HCT116 (cell line): ENCODE results near the gene PCBP3.

ENCODE experiments used
- CTCF ChIP-seq, 3 experiments: fragments of 200-600 bp in 1 of 3; sonication (generic) in 1 of 3; IDR thresholded peaks in 2 of 3; conservative IDR thresholded peaks in 1 of 3; 2 replicates each; pipeline ENCODE4 v1.5.1; 2012 to 2017; ENCODE audit warnings: low read depth in 2 of 3, low read length in 2 of 3, antibody characterized with exemption in 1 of 3, borderline replicate concordance in 1 of 3, control low read depth in 1 of 3, mild to moderate bottlenecking in 1 of 3, mixed read lengths in 1 of 3, mixed run types in 1 of 3, moderate library complexity in 1 of 3; ENCODE audit not compliant: insufficient read depth in 1 of 3
- EGR1 ChIP-seq: IDR thresholded peaks from 2 replicates; pipeline ENCODE4 v1.6.1; 2012; ENCODE audit warnings: low read depth
- ELF1 ChIP-seq: IDR thresholded peaks from 2 replicates; pipeline ENCODE4 v1.6.1; 2012; ENCODE audit warnings: low read depth, borderline replicate concordance
- EZH2 ChIP-seq: fragments of 200-600 bp; sonication (generic); IDR thresholded peaks from 2 replicates; pipeline ENCODE4 v1.6.1; 2017; ENCODE audit warnings: antibody characterized with exemption, mixed run types
- EZH2phosphoT487 ChIP-seq: fragments of 200-600 bp; IDR thresholded peaks from 2 replicates; pipeline ENCODE4 v1.6.1; 2018; ENCODE audit warnings: antibody characterized with exemption, borderline replicate concordance
- MAX ChIP-seq: IDR thresholded peaks from 2 replicates; pipeline ENCODE4 v1.6.1; 2012
- POLR2A ChIP-seq: IDR thresholded peaks from 2 replicates; pipeline ENCODE4 v1.7.0; 2011; ENCODE audit warnings: borderline replicate concordance; ENCODE audit not compliant: insufficient read depth, insufficient read length; ENCODE audit errors: extremely low read depth
- SP1 ChIP-seq: IDR thresholded peaks from 2 replicates; pipeline ENCODE4 v1.6.1; 2012; ENCODE audit warnings: low read depth
- YY1 ChIP-seq: IDR thresholded peaks from 2 replicates; pipeline ENCODE4 v1.6.1; 2011; ENCODE audit warnings: low read length, low read depth, moderate library complexity, mild to moderate bottlenecking; ENCODE audit not compliant: insufficient replicate concordance; ENCODE audit errors: extremely low read depth
- ZBTB33 ChIP-seq: IDR thresholded peaks from 2 replicates; pipeline ENCODE4 v1.6.1; 2011; ENCODE audit warnings: mild to moderate bottlenecking, low read length, moderate library complexity; ENCODE audit not compliant: insufficient replicate concordance; ENCODE audit errors: extremely low read depth

- TF ChIP-seq POLR2A (no peak), EGR1 (no peak), CTCF (IDR thresholded peaks at IDR 0.05 in 2 of 3, conservative IDR thresholded peaks at IDR 0.05 in 1 of 3; ENCODE audit: borderline replicate concordance in 1 of 3, insufficient read depth in 1 of 3, low read depth in 2 of 3, low read length in 2 of 3) (no peak), SP1 (no peak), EZH2 (no peak), EZH2phosphoT487 (no peak), YY1 (no peak), ELF1 (no peak), ZBTB33 (no peak), MAX (no peak)
Observed at GRCh38 chr21:45825219-45825618, 181.7 kb downstream of the PCBP3 start.
